D341Med (cell line): ENCODE measurements around the gene PUS1.
"Not testable (repeated sequence)": the region's sequence is repeated elsewhere in the genome, so short reads cannot be mapped to it uniquely, and the experiment has no call there.

Experiments used
- DNase-seq: peaks from one replicate; pipeline ENCODE4 v3.0.0; 2012; ENCODE audit warnings: low spot score

Gene PUS1

DNA sequence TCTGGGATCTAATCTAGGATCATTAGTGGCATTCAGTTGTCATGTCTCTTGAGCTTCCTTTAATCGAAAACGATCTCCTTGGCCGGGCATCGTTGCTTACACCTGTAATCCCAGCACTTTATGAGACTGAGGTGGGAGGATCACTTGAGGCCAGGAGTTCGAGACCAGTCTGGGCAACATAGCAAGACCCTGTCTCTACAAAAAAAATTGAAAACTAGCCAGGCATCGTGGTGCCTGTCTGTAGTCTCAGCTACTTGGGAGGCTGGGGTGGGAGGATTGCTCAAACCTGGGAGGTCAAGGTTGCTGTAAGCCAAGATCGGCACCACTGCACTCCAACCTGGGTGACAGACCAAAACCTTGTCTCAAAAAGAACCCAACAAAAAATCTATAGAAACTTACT lies 9.0 kb downstream of the PUS1 start:
- DNase-seq: no peak

DNA sequence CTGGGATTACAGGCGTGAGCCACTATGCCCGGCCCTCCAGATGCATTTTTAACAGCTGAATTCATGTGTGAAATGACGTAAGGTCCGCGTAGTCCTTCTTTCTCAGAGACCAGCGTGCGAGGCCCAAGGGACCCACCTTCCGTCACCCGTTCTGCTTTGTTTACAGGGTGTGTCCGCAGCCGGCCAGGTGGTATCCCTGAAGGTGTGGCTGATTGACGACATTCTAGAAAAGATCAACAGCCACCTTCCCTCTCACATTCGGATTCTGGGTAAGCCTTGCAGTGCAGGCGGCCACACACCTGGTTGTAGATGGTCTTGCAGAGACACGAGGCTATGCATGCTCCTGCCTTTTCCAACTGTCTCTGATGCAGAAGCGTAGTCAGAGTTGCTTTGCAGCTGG lies 9.9 kb downstream of the PUS1 start:
- DNase-seq: no peak

DNA sequence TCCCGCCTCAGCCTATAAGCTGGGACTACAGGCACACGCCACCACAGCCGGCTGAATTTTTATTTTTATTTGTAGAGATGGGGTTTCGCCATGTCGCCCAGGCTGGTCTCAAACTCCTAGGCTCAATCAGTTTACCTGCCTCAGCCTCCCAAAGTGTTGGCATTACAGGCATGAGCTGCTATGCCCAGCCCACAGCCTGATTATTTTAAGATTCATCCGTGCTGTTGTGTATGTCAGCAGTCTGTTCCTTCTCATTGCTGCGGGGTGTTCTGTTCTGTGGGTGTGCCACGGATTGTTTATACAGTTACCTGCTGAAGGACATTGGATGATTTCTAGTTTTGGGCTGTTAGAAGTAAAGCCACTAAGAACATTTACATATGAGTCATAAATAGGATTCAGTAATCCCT lies 11.1 kb downstream of the PUS1 start:
- DNase-seq: no peak

DNA sequence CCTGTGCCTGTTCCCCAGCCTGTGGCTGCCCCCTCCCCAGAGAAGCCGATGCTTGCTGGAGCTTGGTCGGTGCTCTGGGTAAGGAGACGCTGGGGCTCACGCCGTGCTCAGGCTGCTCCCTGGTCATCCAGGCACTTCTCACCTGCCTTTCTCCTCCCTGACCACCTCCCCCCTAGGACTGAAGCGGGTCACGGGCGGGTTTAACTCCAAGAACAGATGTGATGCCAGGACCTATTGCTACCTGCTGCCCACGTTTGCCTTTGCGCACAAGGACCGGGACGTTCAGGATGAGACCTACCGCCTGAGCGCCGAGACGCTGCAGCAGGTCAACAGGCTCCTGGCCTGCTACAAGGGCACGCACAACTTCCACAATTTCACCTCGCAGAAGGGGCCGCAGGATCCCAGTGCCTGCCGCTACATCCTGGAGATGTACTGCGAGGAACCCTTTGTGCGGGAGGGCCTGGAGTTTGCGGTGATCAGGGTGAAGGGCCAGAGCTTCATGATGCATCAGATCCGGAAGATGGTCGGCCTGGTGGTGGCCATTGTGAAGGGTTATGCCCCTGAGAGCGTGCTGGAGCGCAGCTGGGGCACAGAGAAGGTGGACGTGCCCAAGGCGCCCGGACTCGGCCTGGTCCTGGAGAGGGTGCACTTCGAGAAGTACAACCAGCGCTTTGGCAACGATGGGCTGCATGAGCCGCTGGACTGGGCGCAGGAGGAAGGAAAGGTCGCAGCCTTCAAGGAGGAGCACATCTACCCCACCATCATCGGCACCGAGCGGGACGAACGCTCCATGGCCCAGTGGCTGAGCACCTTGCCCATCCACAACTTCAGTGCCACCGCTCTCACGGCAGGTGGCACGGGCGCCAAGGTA lies 12.3 kb downstream of the PUS1 start:
- no peak for DNase-seq

DNA sequence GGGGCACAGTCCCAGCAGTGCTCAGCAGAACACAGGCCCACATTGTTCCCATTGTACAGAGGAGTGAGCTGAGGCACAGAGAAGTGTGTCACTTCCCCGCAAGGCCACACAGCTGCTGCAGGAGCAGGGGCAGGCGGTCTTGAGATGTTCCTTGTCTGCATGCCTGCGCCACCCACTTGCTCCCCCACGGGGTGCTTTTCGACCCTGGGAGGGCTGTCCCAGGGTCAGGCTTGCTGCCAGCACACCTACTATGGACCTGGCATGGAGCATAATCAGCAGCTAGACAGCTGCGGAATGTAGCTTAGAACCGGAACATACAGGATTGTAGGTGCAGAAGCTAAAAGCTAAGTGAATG lies 12.9 kb downstream of the PUS1 start:
- DNase-seq: no peak

DNA sequence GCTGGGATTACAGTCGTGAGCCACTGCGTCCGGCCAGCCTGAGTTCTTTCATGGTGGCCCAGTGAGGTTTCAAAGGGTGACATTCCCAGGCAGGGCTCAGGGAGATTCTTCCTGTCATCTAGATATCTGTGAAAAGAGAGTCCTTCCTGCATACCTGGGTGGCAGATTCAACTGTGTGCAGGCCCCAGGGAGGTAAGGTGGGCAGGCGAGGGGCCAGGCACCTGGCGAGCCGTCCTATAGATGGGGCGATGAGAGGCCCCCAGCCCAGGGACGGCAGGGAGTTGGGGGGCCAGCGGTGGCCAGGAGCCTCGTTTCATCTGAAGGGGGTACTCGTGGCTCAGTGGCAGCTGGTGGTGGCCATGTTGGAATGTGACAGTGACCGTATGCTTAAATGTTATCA lies 13.6 kb downstream of the PUS1 start:
- DNase-seq: no peak

DNA sequence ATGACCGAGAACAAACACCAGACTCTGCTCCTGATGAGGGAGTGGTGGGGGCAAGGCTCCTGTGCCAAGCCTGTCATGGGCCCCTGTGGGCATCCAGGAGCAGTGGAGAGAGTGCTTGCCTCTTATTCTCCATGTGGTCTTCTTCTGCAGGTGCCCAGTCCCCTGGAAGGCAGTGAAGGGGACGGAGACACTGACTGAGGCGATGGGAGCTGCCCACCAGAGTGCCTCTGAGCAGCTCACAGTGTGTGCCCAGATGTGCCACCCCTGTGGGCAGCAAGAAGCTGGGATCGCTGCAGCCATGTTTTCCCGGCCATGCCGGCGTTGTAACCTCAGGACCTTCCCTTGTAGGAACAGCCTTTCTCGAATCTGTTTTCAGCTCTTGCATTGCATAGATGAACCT lies 14.3 kb downstream of the PUS1 start:
- DNase-seq: no peak

DNA sequence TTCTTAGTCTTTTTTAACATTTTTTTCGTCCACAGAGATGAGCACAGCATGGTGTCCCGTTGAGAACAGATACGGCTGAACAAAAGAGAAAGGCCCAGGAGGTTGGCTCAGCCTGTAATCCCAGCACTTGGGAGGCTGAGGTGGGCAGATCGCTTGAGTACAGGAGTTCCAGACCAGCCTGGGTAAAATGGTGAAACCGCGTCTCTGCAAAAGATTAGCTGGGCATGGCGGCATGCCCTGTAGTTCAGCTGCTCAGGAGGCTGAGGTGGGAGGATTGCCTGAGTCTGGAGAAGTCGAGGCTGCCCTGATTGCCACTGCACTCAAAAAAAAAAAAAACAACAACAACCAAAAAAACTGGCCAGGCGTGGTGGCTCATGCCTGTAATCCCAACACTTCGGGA lies 14.8 kb downstream of the PUS1 start:
- no peak for DNase-seq

DNA sequence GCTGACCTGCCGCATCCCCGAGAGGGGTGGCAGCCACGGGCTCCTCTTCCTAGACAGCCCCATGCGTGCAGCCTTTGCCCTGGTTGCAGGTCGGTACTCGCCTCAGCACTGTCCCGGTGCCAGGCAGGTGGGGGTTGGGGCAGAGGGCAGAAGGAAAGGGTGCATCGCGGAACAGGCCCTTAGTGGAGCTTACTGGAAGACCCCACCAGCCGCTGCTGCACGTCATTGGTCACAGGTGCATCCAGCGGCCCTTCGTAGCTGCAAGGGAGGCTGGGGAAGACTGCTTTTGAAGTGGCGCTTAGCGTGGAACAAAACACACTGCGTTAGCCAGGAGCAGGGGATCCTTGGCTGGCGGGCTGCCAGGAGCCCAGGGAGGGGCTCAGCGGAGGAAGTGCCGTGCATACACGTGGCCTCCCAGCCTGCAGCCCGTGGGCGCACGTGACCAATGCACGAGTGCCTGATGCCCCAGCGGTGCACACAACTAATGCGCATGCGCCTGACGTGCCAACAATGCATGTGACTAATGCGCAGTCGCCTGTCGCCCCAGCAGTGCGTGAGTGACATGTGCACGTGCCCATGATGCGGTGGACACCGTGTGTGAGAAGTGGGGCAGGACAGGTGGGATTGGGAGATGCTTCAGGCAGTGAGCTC lies 15.7 kb downstream of the PUS1 start:
- peak; percentile 37 for DNase-seq

DNA sequence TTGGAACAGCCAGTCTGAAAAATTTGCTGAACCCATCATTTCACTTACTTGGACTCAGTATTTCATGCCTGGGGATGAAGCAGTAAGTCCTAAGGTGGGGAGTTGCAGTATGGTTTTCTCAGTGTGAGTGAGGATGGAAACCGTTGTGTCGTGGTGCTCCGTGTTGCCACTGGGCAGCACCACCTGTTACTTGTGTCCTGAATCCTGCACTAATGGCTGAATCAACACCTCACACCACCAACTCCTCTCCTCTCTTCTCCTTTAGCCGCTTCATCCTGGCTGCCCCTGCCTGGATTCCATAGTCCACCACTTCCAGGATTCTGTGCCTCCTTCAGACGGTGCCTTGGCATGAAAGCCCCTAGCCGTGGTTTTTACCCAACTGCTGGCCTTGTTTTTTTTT lies 17.7 kb downstream of the PUS1 start:
- DNase-seq: no peak

DNA sequence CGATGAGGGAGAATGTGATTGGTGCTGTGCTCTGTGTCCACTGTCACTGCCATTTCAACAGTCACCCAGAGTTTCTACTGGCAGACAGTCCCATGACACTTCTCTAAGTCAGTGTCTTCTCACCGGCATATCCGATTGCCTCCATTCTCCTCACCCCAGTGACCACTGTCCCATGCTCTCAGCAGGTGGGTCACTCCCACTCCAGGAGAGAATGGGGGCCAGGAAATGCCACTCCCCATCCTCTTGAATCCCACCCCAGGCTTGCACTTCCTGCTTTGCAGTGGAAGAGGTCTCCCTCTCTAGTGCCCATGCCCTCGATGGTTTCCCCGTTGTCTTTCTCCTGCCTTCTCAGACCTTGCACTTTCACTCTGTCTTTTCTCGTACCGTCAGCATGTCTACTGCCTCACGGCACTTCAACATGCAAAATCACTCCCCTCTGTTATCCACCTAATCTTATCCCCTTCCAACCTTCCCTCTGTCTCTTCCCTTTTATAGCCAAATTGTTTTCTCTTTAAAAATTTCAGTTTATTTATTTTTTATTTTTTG lies 18.5 kb downstream of the PUS1 start:
- DNase-seq: no peak

DNA sequence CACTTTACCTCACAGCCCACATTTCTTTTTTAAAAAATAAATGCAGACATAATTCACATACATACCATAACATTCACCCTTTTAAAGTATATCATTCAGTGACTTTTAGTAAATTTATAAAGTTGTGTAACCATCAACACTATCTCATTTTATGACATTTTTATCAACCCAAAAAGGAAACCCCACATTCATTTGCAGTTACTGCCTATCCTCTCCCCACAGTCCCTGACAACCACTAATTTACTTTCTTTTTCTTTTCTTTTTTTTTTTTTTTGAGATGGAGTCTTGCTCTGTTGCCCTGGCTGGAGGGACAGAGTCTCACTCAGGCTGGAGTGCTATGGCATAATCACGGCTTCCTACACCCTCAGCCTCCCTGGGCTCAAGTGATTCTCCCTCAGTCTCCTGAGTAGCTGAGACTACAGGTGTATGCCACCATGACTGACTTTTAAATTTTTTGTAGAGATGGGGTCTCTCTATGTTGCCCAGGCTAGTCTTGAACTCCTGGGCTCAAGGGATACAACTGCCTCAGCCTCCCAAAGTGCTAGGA lies 19.2 kb downstream of the PUS1 start:
- DNase-seq: no peak

DNA sequence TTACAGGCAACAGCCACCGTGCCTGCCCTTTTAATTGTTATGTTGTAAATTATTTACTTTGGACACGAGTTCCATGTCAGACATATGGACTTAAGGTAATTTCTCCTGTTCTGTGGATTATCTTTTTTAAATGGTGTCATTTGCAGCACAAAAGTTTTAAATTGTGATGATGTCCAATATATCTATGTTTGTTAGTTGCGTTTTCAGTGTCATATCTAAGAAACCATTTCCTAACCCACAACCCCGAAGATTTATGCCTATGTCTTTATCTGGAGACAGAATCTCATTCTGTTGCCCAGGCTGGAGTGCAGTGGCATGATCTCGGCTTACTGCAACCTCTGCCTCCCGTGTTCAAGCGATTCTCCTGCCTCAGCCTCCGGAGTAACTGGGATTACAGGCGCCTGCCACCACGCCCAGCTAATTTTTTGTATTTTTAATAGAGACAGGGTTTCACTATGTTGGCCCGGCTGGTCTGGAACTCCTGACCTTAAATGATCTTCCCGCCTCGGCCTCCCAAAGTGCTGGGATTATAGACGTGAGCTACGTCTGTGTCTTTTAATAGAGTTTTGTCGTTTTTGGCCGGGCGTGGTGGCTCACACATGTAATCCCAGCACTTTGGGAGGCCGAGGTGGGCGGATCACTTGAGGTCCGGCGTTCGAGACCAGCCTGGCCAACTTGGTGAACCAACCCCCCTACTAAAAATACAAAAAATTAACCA lies 19.8 kb downstream of the PUS1 start:
- DNase-seq: not testable (repeated sequence)

DNA sequence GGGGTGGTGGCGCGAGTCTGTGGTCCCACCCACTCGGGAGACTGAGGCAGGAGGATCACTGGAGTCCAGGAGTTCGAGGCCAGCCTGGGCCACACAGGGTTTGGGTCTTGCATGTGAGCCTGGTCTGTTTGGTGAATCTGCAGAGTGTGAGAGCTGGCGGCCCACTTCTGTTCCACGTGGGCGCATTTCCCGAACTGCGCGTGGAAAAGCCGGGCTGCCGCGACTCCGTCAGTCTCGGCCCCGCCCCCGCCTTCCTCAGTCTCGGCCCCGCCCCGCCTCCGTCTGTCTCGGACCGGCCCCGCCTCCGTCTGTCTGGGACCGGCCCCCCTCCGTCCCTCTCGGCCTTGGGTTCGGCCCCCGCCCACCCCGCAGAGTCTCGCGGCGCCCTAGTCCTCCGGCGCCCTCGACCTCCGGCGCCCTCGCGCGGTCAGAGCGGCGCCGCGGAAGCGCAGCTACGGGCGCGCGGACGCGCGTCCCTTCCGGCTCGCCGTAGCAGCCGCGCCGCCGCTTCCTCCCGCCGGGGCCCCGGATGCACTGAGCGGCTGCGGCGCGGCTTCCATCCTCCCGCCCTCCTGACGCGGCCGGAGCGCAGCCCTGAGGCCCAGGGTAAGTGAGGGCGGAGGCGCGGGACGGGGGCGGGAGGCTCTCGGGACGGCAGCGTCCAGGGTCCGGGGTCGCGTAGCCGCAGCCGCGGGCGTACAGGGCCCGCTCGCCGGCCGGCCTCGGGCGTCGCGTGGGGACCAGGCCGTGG lies 20.5 kb downstream of the PUS1 start, which contains the start of gene EP400:
Gene EP400, plus strand, starts transcription at position 512 of the 751 bp plus-strand sequence. CDS start 10,678 bp downstream, outside the sequence.
- peak; percentile 98 for DNase-seq

DNA sequence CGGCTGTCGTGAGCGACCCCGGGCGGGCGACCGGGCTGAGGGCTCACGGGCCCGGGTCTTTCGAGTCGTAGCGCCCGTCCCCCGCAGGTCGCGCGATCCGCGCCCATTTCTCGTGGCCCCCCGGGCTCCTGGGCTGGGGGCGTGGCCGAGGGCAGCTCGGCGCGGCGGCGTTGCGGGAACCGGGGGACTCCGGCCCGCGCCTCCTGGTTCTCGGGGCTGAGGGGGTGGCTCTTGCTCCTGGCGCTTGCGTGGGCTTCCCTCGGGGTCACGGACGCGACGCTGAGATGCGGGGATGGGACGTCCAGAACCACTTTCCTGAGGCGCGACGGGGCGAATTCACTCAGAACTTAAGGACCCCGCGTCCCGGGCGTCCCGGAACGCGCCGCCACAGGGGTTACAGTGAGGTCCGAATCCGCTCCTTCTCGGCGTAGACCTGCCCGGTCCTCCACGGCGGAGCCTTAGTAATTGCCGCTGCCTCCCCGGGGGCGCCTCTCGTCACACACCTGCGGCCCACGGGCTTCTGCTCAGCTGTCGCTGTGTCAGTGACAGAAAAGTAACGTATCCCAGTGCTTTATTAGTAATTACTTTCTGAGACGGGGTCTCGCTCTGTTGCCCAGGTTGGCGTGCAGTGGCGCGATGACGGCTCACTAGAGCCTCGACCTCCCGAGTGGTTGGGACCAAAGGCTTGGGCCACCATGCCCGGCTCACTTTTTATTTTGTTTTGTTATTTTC lies 21.3 kb downstream of the PUS1 start:
- DNase-seq: peak; percentile 76

DNA sequence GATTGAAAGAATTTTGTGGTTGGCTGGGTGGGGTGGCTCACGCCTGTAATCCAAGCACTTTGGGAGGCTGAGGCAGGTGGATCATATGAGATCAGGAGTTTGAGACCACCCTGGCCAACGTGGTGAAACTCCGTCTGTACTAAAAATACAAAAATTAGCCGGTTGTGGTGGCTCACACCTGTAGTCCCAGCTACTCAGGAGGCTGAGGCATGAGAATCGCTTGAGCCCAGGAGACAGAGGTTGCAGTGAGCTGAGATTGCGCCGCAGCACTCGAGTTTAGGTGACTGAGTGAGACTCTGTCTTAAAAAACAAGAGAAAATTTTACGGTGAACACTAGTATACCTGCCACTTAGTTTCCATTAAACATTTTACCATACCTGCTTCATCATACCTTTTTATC lies 24.7 kb downstream of the PUS1 start:
- DNase-seq: not testable (repeated sequence)

DNA sequence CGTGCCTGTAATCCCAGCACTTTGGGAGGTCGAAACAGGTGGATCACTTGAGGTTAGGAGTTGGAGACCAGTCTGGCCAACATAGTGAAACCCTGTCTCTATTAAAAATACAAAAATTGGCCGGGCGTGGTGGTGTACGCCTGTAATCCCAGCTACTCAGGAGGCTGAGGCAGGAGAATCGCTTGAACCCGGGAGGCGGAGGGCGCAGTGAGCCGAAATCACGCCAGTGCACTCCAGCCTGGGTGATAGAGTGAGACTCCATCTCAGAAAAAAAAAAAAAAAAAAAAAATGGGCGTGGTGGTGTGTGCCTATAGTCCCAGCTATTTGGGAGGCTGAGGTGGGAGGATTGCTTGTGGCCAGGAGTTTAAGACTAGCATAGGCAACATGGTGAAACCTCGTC lies 25.4 kb downstream of the PUS1 start:
- DNase-seq: not testable (repeated sequence)

DNA sequence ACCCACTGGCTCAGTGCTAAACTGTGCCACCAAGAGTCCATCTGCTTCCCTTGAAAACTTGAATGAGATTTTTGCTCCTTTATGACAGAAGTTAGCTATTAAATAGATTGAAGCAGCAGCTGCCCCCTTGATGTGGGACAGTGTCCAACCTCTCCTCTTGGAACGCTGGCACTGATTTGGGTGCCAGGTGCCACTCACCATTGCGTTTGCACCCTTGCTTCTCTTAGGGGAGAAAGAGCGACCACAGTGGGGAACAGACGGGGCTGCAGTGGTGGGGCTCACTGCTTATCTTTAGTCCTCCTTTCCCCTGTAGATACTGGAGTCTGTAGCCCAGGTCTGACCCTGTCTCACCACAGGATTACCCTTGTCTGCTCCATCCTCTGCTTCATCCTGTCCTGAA lies 30.0 kb downstream of the PUS1 start:
- no peak for DNase-seq

DNA sequence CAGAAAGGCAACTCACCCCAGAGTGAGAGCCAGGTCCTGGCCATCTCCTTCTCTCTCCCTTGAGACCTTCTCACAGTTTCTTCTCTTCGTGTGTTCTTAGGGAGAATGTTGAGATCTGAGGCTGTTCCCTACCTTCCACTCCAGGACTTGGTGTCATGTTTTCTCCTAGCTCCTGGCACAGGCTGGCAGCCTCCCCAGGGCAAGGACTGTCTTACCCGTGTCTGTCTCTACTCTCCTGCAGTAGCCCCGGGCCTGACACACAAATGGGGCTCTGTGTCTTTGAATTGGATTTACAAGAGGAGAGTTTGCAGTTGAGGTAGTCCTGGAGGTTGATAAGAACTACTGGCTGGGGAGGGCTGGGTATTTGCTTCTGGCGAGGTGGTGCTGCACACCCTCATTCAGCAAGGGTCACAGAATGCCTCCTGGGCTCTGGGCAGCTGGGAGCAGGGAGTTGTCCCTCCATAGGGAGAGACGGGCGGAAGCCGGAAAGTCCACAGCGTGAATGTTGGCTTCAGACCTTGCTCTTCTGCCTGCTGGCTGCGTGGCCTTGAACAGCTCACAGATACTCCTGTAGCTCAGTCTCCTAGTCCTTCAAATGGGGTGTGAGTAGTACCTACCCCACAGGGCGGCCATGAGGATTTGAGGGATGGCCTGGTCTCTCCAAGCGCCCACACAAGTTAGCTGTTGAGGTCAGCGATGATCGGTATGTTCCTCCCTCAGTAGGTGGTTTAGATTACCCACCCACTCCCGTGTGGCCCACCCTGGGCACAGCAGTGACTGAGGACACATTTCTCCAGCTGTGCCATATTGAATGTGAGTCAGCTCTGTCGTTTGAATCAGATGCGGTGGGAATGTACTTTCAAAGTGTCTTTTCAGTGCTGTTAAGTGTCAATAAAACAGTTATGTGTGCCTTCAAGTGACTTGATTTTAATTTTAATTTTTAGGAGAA lies 30.8 kb downstream of the PUS1 start:
- DNase-seq: no peak
